ENCODE data around the gene MORN1. TPM values are rescaled to one million over a fixed set of nuclear protein-coding genes. Genes with fewer than 3 reads are reported as not detected.

Gene MORN1
- total and polyA plus RNA-seq, 9 of the 15 experiments (the other 6 are each of a cell fraction or from before 2014, with no cell fraction given): 0.24 to 9.3 (median 4.2) TPM

- TF ChIP-seq MGA (IDR thresholded peaks at IDR 0.05) (no peak), RBM34 (IDR thresholded peaks at IDR 0.05; ENCODE audit: borderline replicate concordance, insufficient read depth, low read length) (peak; percentile 99; the same call in 1 of the 2 replicates), RNF219 (CRISPR knock-in tag; IDR thresholded peaks at IDR 0.05) (no peak), TFAP4 (CRISPR knock-in tag; IDR thresholded peaks at IDR 0.05; ENCODE audit: borderline replicate concordance) (peak; percentile 98), NR0B1 (IDR thresholded peaks at IDR 0.05; ENCODE audit: partially characterized antibody) (no peak), ILF3 (IDR thresholded peaks at IDR 0.05; ENCODE audit: borderline replicate concordance) (no peak)
These were observed at the start of gene MORN1, which contains the start of gene RER1 (continued) for GRCh38 chr1:2391041-2391930.

Measured in K562 (cell line).